GM15510 (cell line): Measurements from ENCODE around the gene GAREM1.

Experiments used
- POLR2A ChIP-seq: IDR thresholded peaks from 3 replicates; pipeline ENCODE4 v1.6.1; 2011; ENCODE audit warnings: borderline replicate concordance; ENCODE audit not compliant: insufficient read length; ENCODE audit errors: extremely low read depth

GAREM1 gene

GRCh38 chr18:32470714-32471633 lies at the start of gene GAREM1:
TSS of gene GAREM1 (minus strand) at chr18:32470882. CDS start at chr18:32470428, 454 bp downstream.
- peak; percentile 19 for TF ChIP-seq POLR2A

GRCh38 chr18:32511147-32511546 lies 40.5 kb upstream of the GAREM1 start:
- no peak for TF ChIP-seq POLR2A

- TF ChIP-seq POLR2A, result no peak
Observed at GRCh38 chr18:32509111-32509510, 38.4 kb upstream of the GAREM1 start.

- TF ChIP-seq POLR2A, result no peak
Observed at GRCh38 chr18:32507093-32507492, 36.4 kb upstream of the GAREM1 start.

GRCh38 chr18:32502014-32502413 lies 31.3 kb upstream of the GAREM1 start:
- TF ChIP-seq POLR2A, result no peak

- no peak for TF ChIP-seq POLR2A
Observed at GRCh38 chr18:32483002-32483401, 12.3 kb upstream of the GAREM1 start.

GRCh38 chr18:32482117-32482516 lies 11.4 kb upstream of the GAREM1 start:
- TF ChIP-seq POLR2A, result no peak

GRCh38 chr18:32480581-32480980 lies 9.9 kb upstream of the GAREM1 start:
- TF ChIP-seq POLR2A, result no peak

GRCh38 chr18:32478807-32479206 lies 8.1 kb upstream of the GAREM1 start:
- no peak for TF ChIP-seq POLR2A

- TF ChIP-seq POLR2A, result no peak
Observed at GRCh38 chr18:32478317-32478716, 7.6 kb upstream of the GAREM1 start.

- TF ChIP-seq POLR2A, result no peak
Observed at GRCh38 chr18:32476106-32476505, 5.4 kb upstream of the GAREM1 start.

- TF ChIP-seq POLR2A, result no peak
Observed at GRCh38 chr18:32473325-32473724, 2.6 kb upstream of the GAREM1 start.

- no peak for TF ChIP-seq POLR2A
Observed at GRCh38 chr18:32472841-32473240, 2.2 kb upstream of the GAREM1 start.

- no peak for TF ChIP-seq POLR2A
Observed at GRCh38 chr18:32470460-32470713, 295 bp downstream of the GAREM1 start.

GRCh38 chr18:32469691-32470459 lies 807 bp downstream of the GAREM1 start:
- no peak for TF ChIP-seq POLR2A

GRCh38 chr18:32469190-32469651 lies 1.5 kb downstream of the GAREM1 start:
- TF ChIP-seq POLR2A, result no peak

- TF ChIP-seq POLR2A, result no peak
Observed at GRCh38 chr18:32468147-32468845, 2.4 kb downstream of the GAREM1 start.
